K562 (cell line): ENCODE measurements around the gene CTDSP2. TPM values are rescaled to one million over a fixed set of nuclear protein-coding genes. Genes with fewer than 3 reads are reported as not detected.

Source experiments
- ATAC-seq: fragments of 200-7000 bp; cut with Tn5 transposase; 3 replicates; pipeline ENCODE4 v1.9.1; 2020; ENCODE audit warnings: moderate library complexity
- BruUV-seq: library from RNA; stranded (reverse); fragments of 400-500 nt; replicated peaks from 2 replicates; lab custom pipeline; 2021; lab: Mats Ljungman, UMichigan
- CTCF ChIA-PET: fragments of 300-600 bp; formaldehyde crosslinking; extraction: SDS; loops from one replicate; lab custom pipeline; 2021; ENCODE audit warnings: low intra/inter-chr PET ratio; lab: Yijun Ruan, JAX
- POLR2A ChIA-PET: fragments of 300-600, 350-650 bp; sonication (Branson Sonifier 250); formaldehyde crosslinking; extraction: SDS; loops from one replicate; lab custom pipeline; 2021; ENCODE audit warnings: antibody characterized with exemption, inconsistent platforms; lab: Yijun Ruan, JAX
- DNase-seq, 4 experiments: peaks; one replicate each; pipeline versions ENCODE4 v3.0.0 to v3.0.0-alpha.2; 2011 to 2018; ENCODE audit warnings: low spot score in 3 of 4, mixed read lengths in 3 of 4; ENCODE audit errors: extremely low read depth in 1 of 4
- FAIRE-seq: peaks from 2 replicates; lab custom pipeline; 2011; peaks lifted over from hg19 to GRCh38; lab: Jason Lieb, UNC
- H2AFZ ChIP-seq: 2 replicates; pipeline ENCODE4 v1.6.0; 2011; ENCODE audit warnings: low read depth, low read length, control low read depth, inconsistent platforms
- H3K27ac ChIP-seq: fragments of 200-600 bp; 3 replicates; pipeline ENCODE4 v1.8.0; 2011; ENCODE audit warnings: low read depth, mild to moderate bottlenecking, control low read depth, inconsistent platforms, low read length, moderate library complexity, mixed read lengths; ENCODE audit errors: extremely low read depth
- H3K27me3 ChIP-seq, 2 experiments: fragments of 300-600 bp in 1 of 2; 2 replicates in 1 of 2; 3 replicates in 1 of 2; pipeline versions ENCODE4 v1.6.0 to v1.8.0; 2011; ENCODE audit warnings: inconsistent platforms in 2 of 2, low read length in 2 of 2, mild to moderate bottlenecking in 1 of 2, mixed read lengths in 1 of 2, moderate library complexity in 1 of 2; ENCODE audit not compliant: control insufficient read depth in 2 of 2, insufficient read depth in 2 of 2
- H3K36me3 ChIP-seq: fragments of 300-600 bp; 3 replicates; pipeline ENCODE4 v1.8.0; 2011; ENCODE audit warnings: mild to moderate bottlenecking, low read length, inconsistent platforms; ENCODE audit not compliant: control insufficient read depth, insufficient read depth
- H3K4me1 ChIP-seq, 2 experiments: fragments of 200-600 bp in 1 of 2; replicated peaks in 1 of 2; 2 replicates in 1 of 2; 3 replicates in 1 of 2; pipeline versions ENCODE4 v1.5.1 to v1.8.0; 2011; ENCODE audit warnings: inconsistent platforms in 2 of 2, low read length in 2 of 2, mild to moderate bottlenecking in 1 of 2, mixed read lengths in 1 of 2, moderate library complexity in 1 of 2; ENCODE audit not compliant: control insufficient read depth in 2 of 2, insufficient read depth in 2 of 2
- H3K4me2 ChIP-seq: 2 replicates; pipeline ENCODE4 v1.6.1; 2011; ENCODE audit warnings: low read length, control low read depth, inconsistent platforms, mixed read lengths; ENCODE audit not compliant: insufficient read depth
- H3K4me3 ChIP-seq: fragments of 200-600 bp; sonication (generic), shearing (Covaris generic); 2 replicates; pipeline ENCODE4 v1.5.1; 2016; ENCODE audit warnings: control low read depth, inconsistent platforms
- H3K79me2 ChIP-seq: fragments of 200-600 bp; 3 replicates; pipeline ENCODE4 v1.8.0; 2011; ENCODE audit warnings: low read length, inconsistent platforms; ENCODE audit not compliant: control insufficient read depth, insufficient read depth
- H3K9ac ChIP-seq, 2 experiments: 2 replicates each; pipeline versions ENCODE4 v1.6.0 to v1.6.1; 2011; ENCODE audit warnings: low read depth in 2 of 2, low read length in 2 of 2, control low read depth in 1 of 2, inconsistent platforms in 1 of 2, mild to moderate bottlenecking in 1 of 2, mixed read lengths in 1 of 2; ENCODE audit not compliant: insufficient read depth in 1 of 2
- H3K9me1 ChIP-seq: one replicate; pipeline ENCODE4 v1.6.0; 2011; ENCODE audit warnings: inconsistent platforms, mild to moderate bottlenecking, low read length, moderate library complexity; ENCODE audit not compliant: control insufficient read depth, insufficient read depth
- H3K9me3 ChIP-seq: replicated peaks from 2 replicates; pipeline ENCODE4 v1.5.1; 2011; ENCODE audit warnings: low read depth, low read length, inconsistent platforms; ENCODE audit not compliant: control insufficient read depth, insufficient read depth
- H4K20me1 ChIP-seq: replicated peaks from 2 replicates; pipeline ENCODE4 v1.6.1; 2011; ENCODE audit warnings: low read length, inconsistent platforms, mixed read lengths; ENCODE audit not compliant: control insufficient read depth, insufficient read depth
- ADNP ChIP-seq: fragments of 200-800 bp; sonication (Bioruptor generic); IDR thresholded peaks from 2 replicates; pipeline ENCODE4 v1.6.1; 2016; ENCODE audit warnings: missing genetic modification characterization, missing compliant biosample characterization
- YBX1 ChIP-seq: fragments of 450-650 bp; IDR thresholded peaks from 2 replicates; pipeline ENCODE4 v1.7.1; 2016; ENCODE audit warnings: mild to moderate bottlenecking
- ZNF282 ChIP-seq: sonication (generic); formaldehyde crosslinking; IDR thresholded peaks from 2 replicates; pipeline ENCODE4 v1.8.1; 2023; ENCODE audit warnings: missing genetic modification reagents
- WGBS: fragments of 100-300 bp; shearing (Covaris generic); methylation state at CpG from one replicate; pipeline ENCODE4 v1.1.6; 2016; ENCODE audit warnings: low coverage, mixed read lengths; ENCODE audit not compliant: insufficient coverage; ENCODE audit errors: missing lambda C conversion rate; 5-methylcytosine and 5-hydroxymethylcytosine counted together
- in situ Hi-C: fragments of 300-500 bp; cut with MboI; formaldehyde crosslinking; loops from 4 replicates; pipeline ENCODE4 v1.15.0; 2018; ENCODE audit warnings: inconsistent platforms, mixed read lengths
- intact Hi-C: fragments of 100-400 bp; cut with micrococcal nuclease; formaldehyde crosslinking; loops from 2 replicates; pipeline ENCODE4 v1.14.2; 2022
- polyA plus RNA-seq, 8 experiments: library from polyadenylated mRNA; depleted of rRNA in 4 of 8; stranded (reverse) in 5 of 8; unstranded in 3 of 8; fragments of >200 nt; fragmentation: Nextera tagmentation in 2 of 8; fragmentation: Illumina TruSeq in 1 of 8; extraction: Ambion mirVana in 2 of 8; extraction: Trizol in 1 of 8; gene quantifications; 2 replicates each; pipeline versions ENCODE4 v1.2.1 to v1.2.3, GENCODE V29; 2011 to 2014; ENCODE audit warnings: inconsistent platforms in 1 of 8, missing spikeins in 1 of 8
- total RNA-seq, 7 experiments: library from RNA; depleted of rRNA in 6 of 7; stranded (reverse); fragments of >200 nt in 6 of 7; fragmentation: Illumina TruSeq in 2 of 7; extraction: Trizol in 2 of 7; gene quantifications; 2 replicates each; pipeline versions ENCODE4 v1.2.1 to v1.2.3, GENCODE V29; 2011 to 2021; ENCODE audit warnings: low replicate concordance in 1 of 7

Gene CTDSP2
- total and polyA plus RNA-seq, 9 of the 15 experiments (the other 6 are each of a cell fraction or from before 2014, with no cell fraction given): 20.4 to 108 (median 47.7) TPM

GRCh38 chr12:57835366-57836288, 10.9 kb downstream of the CTDSP2 start:
- intact Hi-C loops (no loop called here), in situ Hi-C loops (no loop called here)
- Histone ChIP-seq H4K20me1 (peaks cover 78% of the 10 kb centered on the region), H2AFZ (no peak overlapping the region), H3K9ac (peak overlapping the region in 1 of 2 experiments; percentile 59; a peak in 2 of 4 replicates), H3K27ac (no peak overlapping the region), H3K9me1 (peaks cover 17% of the 10 kb centered on the region), H3K4me2 (no peak overlapping the region), H3K9me3 (no peaks in the 10 kb centered on the region), H3K27me3 (no peaks in the 10 kb centered on the region), H3K79me2 (peaks cover 91% of the 10 kb centered on the region), H3K4me1 (peaks cover 47 to 48% of the 10 kb centered on the region in 2 experiments), H3K36me3 (peaks cover 16% of the 10 kb centered on the region; the same call in 2 of the 3 replicates), H3K4me3 (no peak overlapping the region)
- POLR2A ChIA-PET: interaction anchor here (0.6 to 2.8 kb wide), 9 partner anchors 9 to 70 kb away, joined by 3 to 21 read pairs (median 5); partner anchors contain the start of genes AVIL and CTDSP2
- 82% methylated on average over 6 of the region's 9 CpGs for WGBS
- no peak for DNase-seq
- FAIRE-seq: no peak
- no peak for TF ChIP-seq ADNP
- TF ChIP-seq ZNF282 (CRISPR knock-in tag): no peak
- TF ChIP-seq YBX1: no peak
- BruUV-seq: no TSS peak
- CTCF ChIA-PET: interaction anchor here (1.9 to 9.0 kb wide), 2 partner anchors 70 kb away, joined by 9 to 227 read pairs; no protein-coding TSS in a partner anchor
- no peak for ATAC-seq
